8988T (cell line): ENCODE measurements around the gene SMIM44.
A peak's percentile ranks its signal among the peaks of the same experiment; 100 is the strongest.

Experiments
- DNase-seq: peaks from one replicate; pipeline ENCODE4 v3.0.0; 2011

The SMIM44 gene

GRCh38 chr19:3499738-3500428, 16.6 kb upstream of the SMIM44 start:
- no peak for DNase-seq

GRCh38 chr19:3497757-3498520, 14.7 kb upstream of the SMIM44 start:
- DNase-seq: no peak

- DNase-seq: no peak
Observed at GRCh38 chr19:3496392-3497273, 13.4 kb upstream of the SMIM44 start.

GRCh38 chr19:3494559-3494958, 11.3 kb upstream of the SMIM44 start:
- no peak for DNase-seq

- peak; percentile 97 for DNase-seq
Observed at GRCh38 chr19:3494051-3494450, 10.8 kb upstream of the SMIM44 start.

- no peak for DNase-seq
Observed at GRCh38 chr19:3493651-3494050, 10.4 kb upstream of the SMIM44 start.

GRCh38 chr19:3492919-3493318, 9.7 kb upstream of the SMIM44 start:
- no peak for DNase-seq

GRCh38 chr19:3492131-3492839, 9.0 kb upstream of the SMIM44 start:
- DNase-seq: no peak

GRCh38 chr19:3491396-3492119, 8.3 kb upstream of the SMIM44 start:
- no peak for DNase-seq

- no peak for DNase-seq
Observed at GRCh38 chr19:3482507-3483225, 575 bp downstream of the SMIM44 start.

GRCh38 chr19:3481241-3482090, 1.8 kb downstream of the SMIM44 start:
- DNase-seq: no peak

GRCh38 chr19:3480383-3481091, 2.7 kb downstream of the SMIM44 start, which contains the start of gene SMIM24:
Gene SMIM24, minus strand, starts transcription at chr19:3480525. Its CDS starts 62 bp downstream, at chr19:3480463.
- DNase-seq: no peak

GRCh38 chr19:3479834-3480215, 3.4 kb downstream of the SMIM44 start:
- peak; percentile 36 for DNase-seq

- peak; percentile 19 for DNase-seq
Observed at GRCh38 chr19:3479177-3479833, 3.9 kb downstream of the SMIM44 start.

GRCh38 chr19:3478409-3479176, 4.6 kb downstream of the SMIM44 start:
- DNase-seq: no peak

GRCh38 chr19:3477951-3478350, 5.3 kb downstream of the SMIM44 start:
- peak; percentile 4 for DNase-seq

- DNase-seq: no peak
Observed at GRCh38 chr19:3477506-3477905, 5.7 kb downstream of the SMIM44 start.

GRCh38 chr19:3476830-3477229, 6.4 kb downstream of the SMIM44 start:
- no peak for DNase-seq
